NCI-H1417 treated with DMSO at 0.1 percent for 48 hours (cell line): Measurements from ENCODE around the gene LRTM2.
"Not testable (repeated sequence)": the region's sequence is repeated elsewhere in the genome, so short reads cannot be mapped to it uniquely, and the experiment has no call there.

Experiments
- DNase-seq: peaks from one replicate; lab custom pipeline; 2025; lab: John Stamatoyannopoulos, UW

Gene LRTM2

DNA sequence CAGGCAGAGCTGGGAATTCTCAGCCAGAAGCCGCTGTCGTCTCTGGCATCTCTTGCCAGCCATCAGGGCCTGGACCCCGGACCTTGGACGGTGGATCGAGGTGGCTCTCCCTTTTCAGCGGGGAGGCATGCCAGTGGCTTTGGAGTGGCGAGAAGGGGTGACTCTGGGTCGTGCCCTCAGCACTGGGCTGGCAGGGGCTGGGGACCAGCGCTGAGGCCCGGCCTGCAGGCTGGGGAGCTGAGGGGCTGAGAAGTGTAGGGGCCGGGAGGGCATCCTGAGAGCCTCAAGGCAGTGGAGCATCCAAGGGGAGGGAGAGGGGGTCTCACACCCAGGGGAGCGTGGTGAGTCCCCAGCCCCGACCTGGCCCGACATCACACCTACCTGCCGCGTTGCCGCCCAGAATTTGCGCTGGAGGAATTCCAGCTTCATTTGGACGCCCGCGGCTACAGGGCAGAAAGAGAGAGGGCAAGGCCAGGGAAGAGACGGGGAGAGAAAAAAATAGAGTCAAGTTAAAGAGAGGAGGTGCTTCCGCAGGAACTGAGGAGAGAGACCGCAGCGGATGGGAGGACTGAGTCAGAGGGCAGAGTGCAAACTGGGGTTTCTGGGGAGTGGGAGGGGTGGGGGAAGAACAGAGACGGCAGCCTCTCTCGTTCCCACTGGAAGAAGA, 9.0 kb upstream of the LRTM2 start:
- no peak for DNase-seq

GRCh38 chr12:1811948-1812291, 8.4 kb upstream of the LRTM2 start:
- DNase-seq: no peak

GRCh38 chr12:1812650-1813302, 7.6 kb upstream of the LRTM2 start:
- DNase-seq: no peak

GRCh38 chr12:1814266-1814665, 6.1 kb upstream of the LRTM2 start:
- DNase-seq: no peak

GRCh38 chr12:1815108-1815507, 5.3 kb upstream of the LRTM2 start:
- DNase-seq: no peak

GRCh38 chr12:1815814-1816729, 4.3 kb upstream of the LRTM2 start:
- DNase-seq: no peak

DNA sequence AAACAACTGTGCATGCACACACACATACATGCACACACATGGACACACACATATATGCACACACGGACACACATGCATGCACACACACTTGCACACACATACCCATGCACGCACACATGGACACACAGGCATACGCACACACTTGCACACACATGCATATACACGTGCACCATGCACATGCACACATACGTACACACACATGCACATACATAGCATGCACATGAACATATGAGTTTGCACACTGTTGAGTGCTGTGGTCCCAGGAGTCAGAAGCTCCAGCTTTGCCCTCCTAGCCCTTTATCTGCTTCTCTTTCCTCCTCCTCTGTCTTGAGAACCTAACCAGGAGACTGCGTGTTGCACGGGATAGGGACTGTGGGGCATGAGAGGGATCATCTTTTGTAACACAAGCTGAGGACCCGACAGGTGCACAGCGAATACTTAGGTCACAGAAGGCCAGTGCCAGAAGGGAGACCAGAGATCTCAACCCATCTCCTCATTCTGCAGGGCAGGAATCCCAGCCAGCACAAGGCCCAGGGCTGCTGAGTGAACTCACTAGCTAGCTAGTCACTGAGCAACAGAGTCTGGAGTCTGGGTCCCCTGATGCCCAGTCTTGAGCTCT, 3.5 kb upstream of the LRTM2 start:
- no peak for DNase-seq

DNA sequence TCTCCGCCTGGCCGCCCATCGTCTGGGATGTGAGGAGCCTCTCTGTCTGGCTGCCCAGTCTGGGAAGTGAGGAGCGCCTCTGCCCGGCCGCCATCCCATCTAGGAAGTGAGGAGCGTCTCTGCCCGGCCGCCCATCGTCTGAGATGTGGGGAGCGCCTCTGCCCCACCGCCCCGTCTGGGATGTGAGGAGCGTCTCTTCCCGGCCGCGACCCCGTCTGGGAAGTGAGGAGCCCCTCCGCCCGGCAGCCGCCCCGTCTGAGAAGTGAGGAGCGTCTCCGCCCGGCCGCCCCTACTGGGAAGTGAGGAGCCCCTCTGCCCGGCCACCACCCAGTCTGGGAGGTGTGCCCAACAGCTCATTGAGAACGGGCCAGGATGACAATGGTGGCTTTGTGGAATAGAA, 2.4 kb upstream of the LRTM2 start:
- not testable (repeated sequence) for DNase-seq

DNA sequence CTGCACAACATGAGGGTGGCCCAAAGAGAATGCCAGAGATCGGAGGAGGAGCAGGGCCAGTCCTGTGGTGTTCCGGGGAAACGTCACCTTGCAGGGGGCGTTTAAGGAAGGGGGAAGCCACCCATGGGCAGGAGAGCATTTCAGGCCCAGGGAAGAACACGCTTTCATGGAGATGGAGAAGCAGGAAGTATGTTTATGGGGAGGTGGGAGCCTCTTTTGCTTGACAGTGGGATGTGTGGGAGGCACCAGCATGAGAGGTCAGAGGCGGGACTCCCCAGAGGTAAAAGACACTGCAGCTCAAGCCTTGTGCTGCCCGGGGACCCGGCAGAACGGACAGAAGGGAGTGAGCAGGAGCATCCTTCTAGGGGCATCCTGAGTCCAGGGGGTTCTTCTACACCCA, 1.3 kb upstream of the LRTM2 start:
- DNase-seq: no peak

DNA sequence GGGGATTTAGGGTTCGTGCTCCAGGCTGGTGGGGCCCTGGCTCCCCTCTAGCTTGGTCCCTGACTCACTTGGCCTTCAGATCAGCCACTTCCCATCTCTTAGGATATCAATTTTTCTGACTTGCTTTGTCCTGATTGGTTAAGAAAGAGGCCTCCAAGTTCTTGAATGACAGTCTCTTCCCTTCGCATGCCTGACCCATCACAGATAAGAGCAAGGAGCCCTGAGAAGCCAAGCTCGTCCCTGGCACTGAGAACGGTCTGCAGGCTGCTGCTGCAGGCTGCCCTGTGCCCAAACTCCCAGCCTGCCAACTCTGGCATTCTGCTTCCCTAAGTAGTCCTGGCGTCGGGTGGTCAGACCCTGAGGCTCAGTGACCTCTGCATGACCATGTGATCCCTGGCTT, 794 bp upstream of the LRTM2 start:
- DNase-seq: no peak

DNA sequence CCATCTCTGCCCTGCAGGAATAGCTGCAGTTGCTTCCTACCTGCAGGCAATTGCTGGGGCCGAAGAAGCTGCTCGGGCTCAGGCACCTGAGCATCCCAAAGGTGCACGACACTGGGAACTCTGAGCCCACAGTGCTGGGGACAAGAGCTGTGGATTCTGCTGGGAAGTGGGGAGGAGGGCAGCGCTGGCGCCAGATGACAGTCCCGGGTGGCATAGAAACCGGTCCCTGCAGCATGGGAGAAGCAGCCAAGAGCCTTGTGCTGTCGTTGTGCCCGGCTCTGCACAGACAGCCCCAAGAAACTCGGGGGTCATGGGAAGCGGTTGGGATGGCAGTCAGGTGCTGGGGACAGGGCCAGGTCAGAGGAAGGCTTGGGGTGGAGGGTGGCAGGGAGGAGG, 529 bp downstream of the LRTM2 start:
- no peak for DNase-seq

DNA sequence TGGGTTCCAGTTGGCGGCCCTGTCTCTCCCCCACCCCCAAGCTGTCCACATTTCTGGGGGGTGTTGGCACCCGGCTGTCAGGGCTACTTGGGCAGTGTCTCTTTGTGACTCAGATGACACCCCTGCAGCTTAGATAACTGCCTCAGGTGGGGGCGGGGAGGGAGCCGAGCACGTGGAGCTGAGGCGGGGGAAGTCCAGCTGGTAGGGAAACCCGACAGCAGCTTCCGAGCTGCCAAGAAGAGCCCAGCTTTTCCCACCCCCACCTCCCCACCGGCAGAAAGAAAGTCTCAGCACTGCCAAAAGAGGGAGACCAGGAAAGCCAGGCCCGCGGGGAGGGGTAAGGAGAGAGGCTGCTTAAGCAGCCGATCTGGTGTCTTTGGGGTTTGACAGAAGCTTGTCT, 1.4 kb downstream of the LRTM2 start:
- DNase-seq: no peak

GRCh38 chr12:1822699-1823098, 2.3 kb downstream of the LRTM2 start:
- no peak for DNase-seq

DNA sequence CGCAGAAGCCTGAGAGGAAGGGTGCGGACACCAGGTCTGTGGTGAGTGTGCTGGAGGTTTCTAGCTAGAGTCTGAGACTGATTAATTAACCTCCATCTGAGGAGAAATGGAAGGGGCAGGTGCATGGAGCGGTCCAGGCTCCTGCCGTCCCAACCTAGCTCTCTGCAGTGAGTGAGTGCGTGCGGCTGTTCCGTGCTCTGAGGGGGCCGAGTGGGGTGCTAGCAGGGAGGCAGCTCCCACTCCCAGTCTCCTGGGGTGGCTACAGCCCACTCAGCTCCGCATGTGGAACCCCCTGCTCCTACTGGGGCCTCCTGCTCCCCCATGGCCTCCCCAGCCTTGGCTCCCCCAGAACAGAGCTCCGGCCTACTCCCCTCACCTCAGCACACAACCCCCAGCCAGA, 2.9 kb downstream of the LRTM2 start:
- no peak for DNase-seq

DNA sequence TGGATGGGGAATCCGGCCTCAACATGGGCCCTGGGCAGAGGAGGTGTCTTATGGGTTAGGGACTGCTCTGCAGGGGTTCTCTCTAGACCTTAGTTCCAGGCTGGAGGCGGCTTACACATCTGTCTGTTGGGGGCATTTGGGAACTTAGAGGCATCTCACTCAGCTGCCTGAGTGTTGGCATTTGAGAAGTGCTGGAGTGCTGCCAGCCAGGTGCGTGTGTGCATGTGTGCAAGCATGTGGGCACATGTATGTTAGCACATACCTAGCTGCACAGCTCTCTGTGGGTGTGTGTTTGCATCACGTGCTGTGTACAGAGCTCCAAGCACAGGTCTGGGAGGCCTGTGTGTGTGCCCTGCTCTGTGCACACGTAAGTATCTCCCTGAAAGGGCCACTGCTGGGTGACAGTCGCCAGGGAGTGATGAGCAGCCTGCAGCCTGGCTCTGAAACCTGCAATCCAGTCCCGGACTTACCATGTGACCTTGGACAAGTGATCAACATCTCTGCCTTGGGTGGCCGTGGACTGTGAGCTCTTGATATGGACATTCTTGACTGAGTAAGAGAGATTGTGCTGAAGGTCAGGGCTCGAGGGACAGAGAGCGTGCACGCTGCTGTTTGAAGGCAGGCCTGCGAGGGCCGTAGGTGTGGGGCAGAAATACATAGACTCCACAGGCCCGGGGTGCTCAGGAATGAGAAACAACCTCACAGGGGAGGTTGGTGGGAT, 5.2 kb downstream of the LRTM2 start:
- DNase-seq: no peak

GRCh38 chr12:1826401-1826800, 6.0 kb downstream of the LRTM2 start:
- DNase-seq: no peak

DNA sequence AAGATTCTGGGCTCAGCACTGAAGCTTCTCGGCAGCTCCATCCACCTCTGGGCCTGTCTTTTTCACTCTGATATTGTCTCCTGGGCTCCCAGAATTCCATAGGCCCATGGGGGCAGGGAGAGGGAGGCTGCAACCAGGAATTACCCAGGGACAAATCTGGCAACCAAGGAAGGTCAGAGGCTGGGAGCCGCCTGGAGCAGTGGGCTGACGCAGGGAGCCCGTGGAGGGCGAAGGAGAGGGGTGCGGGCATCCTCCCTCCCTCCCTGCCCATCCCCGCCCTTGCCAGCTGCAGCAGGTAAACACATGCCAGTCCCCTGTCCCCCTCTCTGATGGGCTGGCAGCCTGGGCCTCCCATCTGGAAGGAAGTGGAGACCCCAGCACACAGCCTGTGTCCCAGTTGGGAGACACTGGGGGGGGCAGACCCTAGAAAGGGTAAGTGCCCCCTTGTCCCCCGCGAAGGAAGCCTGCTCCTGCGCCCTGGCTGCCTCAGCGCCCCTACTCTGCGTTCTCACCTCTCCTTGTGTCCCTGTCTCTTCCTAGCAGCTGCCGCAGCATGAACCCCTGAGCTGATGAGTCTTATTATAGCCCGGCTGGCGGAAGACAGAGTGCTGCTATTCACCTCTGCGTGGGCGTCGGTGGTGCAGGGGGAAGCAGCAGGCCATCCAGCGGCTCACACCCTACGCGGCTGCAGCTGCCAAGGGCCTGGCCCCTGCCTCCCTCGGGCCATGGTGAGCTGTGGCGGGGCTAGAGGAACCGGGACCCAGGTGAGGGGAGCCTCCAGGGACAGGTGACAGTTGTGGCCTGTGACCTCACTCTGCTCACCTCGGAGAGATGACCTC, 6.7 kb downstream of the LRTM2 start:
- no peak for DNase-seq

GRCh38 chr12:1827826-1828805, 7.8 kb downstream of the LRTM2 start:
- no peak for DNase-seq

DNA sequence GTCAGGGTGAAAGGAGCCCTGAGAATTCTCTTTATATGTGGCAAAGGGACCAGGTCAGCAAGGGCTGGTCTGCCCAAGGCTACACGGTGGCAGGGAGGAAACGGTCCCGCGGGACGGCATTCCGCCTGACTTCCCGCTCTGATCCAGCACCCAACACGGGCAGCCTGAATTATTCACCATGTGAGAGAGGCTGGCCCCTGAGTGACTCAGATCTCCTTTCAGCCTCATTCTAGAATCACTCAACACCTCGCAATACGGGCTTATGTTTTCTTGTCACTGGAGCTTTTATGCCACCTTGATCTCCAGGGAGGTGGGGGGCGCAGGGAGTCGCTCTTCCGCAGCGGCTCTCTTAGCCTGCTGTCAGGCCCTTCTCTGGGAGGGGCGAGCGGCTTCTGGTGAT, 8.5 kb downstream of the LRTM2 start:
- no peak for DNase-seq
